SK-N-MC (cell line): ENCODE results near the gene FBLN2.

Source experiments
- EZH2 ChIP-seq: fragments of 200-600 bp; sonication (generic); IDR thresholded peaks from one replicate; pipeline ENCODE4 v1.6.1; 2017; ENCODE audit warnings: antibody characterized with exemption
- FOXP2 ChIP-seq: optimal IDR thresholded peaks from 2 replicates; pipeline ENCODE3; 2011; ENCODE audit warnings: mild to moderate bottlenecking, moderate library complexity; ENCODE audit not compliant: insufficient read depth; ENCODE audit errors: extremely low read length, control extremely low read depth
- POLR2AphosphoS5 ChIP-seq: IDR thresholded peaks from 2 replicates; pipeline ENCODE4 v1.6.1; 2012; ENCODE audit warnings: mild to moderate bottlenecking, low read depth, low read length, borderline replicate concordance

DNA sequence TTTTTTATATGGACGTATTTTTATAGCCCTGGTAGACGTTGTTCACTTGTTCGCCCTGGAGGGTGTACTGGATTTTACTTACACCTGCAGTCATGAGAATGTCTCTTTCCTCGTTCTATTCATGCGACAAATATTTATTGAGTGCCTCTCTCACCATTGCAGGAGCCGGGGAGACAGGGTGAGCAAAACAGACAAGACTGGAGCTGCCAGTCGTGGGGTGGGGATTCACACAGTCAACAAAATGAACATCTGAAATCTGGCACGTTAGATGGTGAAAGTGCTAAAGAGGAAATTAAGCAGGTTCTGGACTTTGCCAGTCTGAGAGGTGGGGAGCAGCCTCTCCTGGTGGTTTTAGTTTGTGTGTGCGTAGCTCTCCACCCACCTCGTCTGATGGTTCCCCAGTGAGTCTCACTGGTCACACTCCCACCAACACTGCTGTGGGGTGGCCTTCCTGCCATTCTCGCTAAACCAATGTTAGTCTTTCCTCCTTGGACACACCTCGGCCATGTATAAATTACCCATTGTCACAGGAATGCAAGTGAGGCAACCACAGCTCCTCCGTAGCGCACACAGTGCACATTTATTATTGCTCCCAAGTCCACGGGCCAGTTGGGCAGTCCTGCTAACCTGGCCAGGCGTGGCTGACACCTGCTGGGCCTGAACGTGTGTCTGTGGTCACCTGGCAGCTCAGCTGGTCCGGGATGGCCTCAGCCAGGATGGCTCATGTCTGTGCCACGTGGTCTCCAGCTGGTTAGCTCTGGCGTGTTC is 31.5 kb downstream of the FBLN2 start:
- TF ChIP-seq EZH2 (no peak), POLR2AphosphoS5 (no peak), FOXP2 (no peak)
